ENCODE measurements around the gene SDK2. TPM values are rescaled to one million over a fixed set of nuclear protein-coding genes. Genes with fewer than 3 reads are reported as not detected.

The SDK2 gene
- total and polyA plus RNA-seq, 2 experiments from 2014 or later = 0.74 to 5.1 TPM

DNA sequence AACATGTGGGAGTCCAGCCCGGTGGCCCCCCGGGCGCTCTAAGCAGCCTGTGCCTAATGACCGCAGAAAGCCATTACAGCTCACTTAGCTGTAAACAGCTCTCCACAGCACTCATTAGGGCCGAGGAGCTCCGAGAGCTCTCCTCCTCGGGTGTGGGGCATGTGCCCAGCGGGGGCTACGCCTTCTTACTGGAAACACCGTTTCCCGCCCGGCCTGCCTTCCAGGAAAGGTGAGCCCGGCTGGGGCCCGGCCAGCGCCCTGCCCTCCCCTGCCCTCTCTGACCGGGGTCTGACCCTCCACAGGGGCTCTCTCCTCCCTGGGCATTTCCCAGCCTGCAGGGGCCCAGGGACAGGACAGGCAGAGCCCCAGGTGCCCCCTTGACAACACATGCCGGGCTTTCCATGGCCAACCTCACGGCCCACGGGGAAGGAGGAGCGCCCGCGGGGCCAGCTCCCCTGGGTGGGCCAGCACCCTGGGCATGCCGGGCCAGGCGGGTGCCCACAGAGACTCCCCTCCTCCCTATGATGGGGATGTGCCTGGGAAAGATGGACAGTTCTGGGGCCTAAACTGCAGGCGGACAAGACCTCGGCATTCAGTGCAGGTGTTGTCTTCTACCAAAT is 72.6 kb downstream of the SDK2 start:
- peaks cover 30% of the 10 kb centered on the region for H3K4me1 Mint-ChIP-seq
- no peaks in the 10 kb centered on the region for H3K27me3 ChIP-seq (ENCODE audit: insufficient read depth)
- H3K27me3 Mint-ChIP-seq (ENCODE audit: insufficient read depth, low read depth, poor library complexity) = peaks cover 13% of the 10 kb centered on the region
- H3K4me3 Mint-ChIP-seq = no peak overlapping the region
- no peaks in the 10 kb centered on the region for H3K79me2 ChIP-seq (replicated peaks; ENCODE audit: insufficient read depth)
- H3K27ac Mint-ChIP-seq = no peak overlapping the region
- H3K36me3 ChIP-seq (ENCODE audit: insufficient read depth) = no peaks in the 10 kb centered on the region
- no peaks in the 10 kb centered on the region for H3K9me2 ChIP-seq (ENCODE audit: insufficient read depth)
- H4K20me1 ChIP-seq (replicated peaks; ENCODE audit: insufficient read depth) = no peaks in the 10 kb centered on the region
- no peak overlapping the region for H3K4me3 ChIP-seq
- no peak overlapping the region for H3K4me2 ChIP-seq
- no peak overlapping the region for H2AFZ ChIP-seq
- no peak for TF ChIP-seq POLR2AphosphoS5 (IDR thresholded peaks at IDR 0.05; ENCODE audit: low read depth)
- TF ChIP-seq, protein P1, sequence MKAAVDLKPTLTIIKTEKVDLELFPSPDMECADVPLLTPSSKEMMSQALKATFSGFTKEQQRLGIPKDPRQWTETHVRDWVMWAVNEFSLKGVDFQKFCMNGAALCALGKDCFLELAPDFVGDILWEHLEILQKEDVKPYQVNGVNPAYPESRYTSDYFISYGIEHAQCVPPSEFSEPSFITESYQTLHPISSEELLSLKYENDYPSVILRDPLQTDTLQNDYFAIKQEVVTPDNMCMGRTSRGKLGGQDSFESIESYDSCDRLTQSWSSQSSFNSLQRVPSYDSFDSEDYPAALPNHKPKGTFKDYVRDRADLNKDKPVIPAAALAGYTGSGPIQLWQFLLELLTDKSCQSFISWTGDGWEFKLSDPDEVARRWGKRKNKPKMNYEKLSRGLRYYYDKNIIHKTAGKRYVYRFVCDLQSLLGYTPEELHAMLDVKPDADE (IDR thresholded peaks at IDR 0.05) = no peak
- no peak for TF ChIP-seq ZNF114 (CRISPR knock-in tag; IDR thresholded peaks at IDR 0.05)
- TF ChIP-seq NANOG (IDR thresholded peaks at IDR 0.05; ENCODE audit: borderline replicate concordance) = no peak
- TF ChIP-seq, protein P2, sequence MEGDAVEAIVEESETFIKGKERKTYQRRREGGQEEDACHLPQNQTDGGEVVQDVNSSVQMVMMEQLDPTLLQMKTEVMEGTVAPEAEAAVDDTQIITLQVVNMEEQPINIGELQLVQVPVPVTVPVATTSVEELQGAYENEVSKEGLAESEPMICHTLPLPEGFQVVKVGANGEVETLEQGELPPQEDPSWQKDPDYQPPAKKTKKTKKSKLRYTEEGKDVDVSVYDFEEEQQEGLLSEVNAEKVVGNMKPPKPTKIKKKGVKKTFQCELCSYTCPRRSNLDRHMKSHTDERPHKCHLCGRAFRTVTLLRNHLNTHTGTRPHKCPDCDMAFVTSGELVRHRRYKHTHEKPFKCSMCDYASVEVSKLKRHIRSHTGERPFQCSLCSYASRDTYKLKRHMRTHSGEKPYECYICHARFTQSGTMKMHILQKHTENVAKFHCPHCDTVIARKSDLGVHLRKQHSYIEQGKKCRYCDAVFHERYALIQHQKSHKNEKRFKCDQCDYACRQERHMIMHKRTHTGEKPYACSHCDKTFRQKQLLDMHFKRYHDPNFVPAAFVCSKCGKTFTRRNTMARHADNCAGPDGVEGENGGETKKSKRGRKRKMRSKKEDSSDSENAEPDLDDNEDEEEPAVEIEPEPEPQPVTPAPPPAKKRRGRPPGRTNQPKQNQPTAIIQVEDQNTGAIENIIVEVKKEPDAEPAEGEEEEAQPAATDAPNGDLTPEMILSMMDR (conservative IDR thresholded peaks at IDR 0.05; ENCODE audit: low read depth in 2 of 2) = no peak
- TF ChIP-seq, protein P3, sequence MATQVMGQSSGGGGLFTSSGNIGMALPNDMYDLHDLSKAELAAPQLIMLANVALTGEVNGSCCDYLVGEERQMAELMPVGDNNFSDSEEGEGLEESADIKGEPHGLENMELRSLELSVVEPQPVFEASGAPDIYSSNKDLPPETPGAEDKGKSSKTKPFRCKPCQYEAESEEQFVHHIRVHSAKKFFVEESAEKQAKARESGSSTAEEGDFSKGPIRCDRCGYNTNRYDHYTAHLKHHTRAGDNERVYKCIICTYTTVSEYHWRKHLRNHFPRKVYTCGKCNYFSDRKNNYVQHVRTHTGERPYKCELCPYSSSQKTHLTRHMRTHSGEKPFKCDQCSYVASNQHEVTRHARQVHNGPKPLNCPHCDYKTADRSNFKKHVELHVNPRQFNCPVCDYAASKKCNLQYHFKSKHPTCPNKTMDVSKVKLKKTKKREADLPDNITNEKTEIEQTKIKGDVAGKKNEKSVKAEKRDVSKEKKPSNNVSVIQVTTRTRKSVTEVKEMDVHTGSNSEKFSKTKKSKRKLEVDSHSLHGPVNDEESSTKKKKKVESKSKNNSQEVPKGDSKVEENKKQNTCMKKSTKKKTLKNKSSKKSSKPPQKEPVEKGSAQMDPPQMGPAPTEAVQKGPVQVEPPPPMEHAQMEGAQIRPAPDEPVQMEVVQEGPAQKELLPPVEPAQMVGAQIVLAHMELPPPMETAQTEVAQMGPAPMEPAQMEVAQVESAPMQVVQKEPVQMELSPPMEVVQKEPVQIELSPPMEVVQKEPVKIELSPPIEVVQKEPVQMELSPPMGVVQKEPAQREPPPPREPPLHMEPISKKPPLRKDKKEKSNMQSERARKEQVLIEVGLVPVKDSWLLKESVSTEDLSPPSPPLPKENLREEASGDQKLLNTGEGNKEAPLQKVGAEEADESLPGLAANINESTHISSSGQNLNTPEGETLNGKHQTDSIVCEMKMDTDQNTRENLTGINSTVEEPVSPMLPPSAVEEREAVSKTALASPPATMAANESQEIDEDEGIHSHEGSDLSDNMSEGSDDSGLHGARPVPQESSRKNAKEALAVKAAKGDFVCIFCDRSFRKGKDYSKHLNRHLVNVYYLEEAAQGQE (IDR thresholded peaks at IDR 0.05; ENCODE audit: unreplicated experiment) = no peak
- TF ChIP-seq JUNB (IDR thresholded peaks at IDR 0.05; ENCODE audit: unreplicated experiment) = no peak
- no peak for TF ChIP-seq EZH2phosphoT487 (IDR thresholded peaks at IDR 0.05; ENCODE audit: unreplicated experiment)
- TF ChIP-seq ZNF331 (CRISPR knock-in tag; IDR thresholded peaks at IDR 0.05; ENCODE audit: low read depth) = no peak
- TF ChIP-seq CREB1 (CRISPR knock-in tag; IDR thresholded peaks at IDR 0.05; ENCODE audit: low read depth) = no peak
- no peak for TF ChIP-seq STAT1 (IDR thresholded peaks at IDR 0.05; ENCODE audit: unreplicated experiment)
- TF ChIP-seq EZH2 (IDR thresholded peaks at IDR 0.05; ENCODE audit: low read depth, unreplicated experiment) = no peak
- TF ChIP-seq, protein P4, sequence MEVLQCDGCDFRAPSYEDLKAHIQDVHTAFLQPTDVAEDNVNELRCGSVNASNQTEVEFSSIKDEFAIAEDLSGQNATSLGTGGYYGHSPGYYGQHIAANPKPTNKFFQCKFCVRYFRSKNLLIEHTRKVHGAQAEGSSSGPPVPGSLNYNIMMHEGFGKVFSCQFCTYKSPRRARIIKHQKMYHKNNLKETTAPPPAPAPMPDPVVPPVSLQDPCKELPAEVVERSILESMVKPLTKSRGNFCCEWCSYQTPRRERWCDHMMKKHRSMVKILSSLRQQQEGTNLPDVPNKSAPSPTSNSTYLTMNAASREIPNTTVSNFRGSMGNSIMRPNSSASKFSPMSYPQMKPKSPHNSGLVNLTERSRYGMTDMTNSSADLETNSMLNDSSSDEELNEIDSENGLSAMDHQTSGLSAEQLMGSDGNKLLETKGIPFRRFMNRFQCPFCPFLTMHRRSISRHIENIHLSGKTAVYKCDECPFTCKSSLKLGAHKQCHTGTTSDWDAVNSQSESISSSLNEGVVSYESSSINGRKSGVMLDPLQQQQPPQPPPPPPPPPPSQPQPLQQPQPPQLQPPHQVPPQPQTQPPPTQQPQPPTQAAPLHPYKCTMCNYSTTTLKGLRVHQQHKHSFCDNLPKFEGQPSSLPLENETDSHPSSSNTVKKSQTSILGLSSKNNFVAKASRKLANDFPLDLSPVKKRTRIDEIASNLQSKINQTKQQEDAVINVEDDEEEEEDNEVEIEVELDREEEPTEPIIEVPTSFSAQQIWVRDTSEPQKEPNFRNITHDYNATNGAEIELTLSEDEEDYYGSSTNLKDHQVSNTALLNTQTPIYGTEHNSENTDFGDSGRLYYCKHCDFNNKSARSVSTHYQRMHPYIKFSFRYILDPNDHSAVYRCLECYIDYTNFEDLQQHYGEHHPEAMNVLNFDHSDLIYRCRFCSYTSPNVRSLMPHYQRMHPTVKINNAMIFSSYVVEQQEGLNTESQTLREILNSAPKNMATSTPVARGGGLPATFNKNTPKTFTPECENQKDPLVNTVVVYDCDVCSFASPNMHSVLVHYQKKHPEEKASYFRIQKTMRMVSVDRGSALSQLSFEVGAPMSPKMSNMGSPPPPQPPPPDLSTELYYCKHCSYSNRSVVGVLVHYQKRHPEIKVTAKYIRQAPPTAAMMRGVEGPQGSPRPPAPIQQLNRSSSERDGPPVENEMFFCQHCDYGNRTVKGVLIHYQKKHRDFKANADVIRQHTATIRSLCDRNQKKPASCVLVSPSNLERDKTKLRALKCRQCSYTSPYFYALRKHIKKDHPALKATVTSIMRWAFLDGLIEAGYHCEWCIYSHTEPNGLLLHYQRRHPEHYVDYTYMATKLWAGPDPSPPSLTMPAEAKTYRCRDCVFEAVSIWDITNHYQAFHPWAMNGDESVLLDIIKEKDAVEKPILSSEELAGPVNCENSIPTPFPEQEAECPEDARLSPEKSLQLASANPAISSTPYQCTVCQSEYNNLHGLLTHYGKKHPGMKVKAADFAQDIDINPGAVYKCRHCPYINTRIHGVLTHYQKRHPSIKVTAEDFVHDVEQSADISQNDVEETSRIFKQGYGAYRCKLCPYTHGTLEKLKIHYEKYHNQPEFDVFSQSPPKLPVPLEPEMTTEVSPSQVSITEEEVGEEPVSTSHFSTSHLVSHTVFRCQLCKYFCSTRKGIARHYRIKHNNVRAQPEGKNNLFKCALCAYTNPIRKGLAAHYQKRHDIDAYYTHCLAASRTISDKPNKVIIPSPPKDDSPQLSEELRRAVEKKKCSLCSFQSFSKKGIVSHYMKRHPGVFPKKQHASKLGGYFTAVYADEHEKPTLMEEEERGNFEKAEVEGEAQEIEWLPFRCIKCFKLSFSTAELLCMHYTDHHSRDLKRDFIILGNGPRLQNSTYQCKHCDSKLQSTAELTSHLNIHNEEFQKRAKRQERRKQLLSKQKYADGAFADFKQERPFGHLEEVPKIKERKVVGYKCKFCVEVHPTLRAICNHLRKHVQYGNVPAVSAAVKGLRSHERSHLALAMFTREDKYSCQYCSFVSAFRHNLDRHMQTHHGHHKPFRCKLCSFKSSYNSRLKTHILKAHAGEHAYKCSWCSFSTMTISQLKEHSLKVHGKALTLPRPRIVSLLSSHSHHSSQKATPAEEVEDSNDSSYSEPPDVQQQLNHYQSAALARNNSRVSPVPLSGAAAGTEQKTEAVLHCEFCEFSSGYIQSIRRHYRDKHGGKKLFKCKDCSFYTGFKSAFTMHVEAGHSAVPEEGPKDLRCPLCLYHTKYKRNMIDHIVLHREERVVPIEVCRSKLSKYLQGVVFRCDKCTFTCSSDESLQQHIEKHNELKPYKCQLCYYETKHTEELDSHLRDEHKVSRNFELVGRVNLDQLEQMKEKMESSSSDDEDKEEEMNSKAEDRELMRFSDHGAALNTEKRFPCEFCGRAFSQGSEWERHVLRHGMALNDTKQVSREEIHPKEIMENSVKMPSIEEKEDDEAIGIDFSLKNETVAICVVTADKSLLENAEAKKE (CRISPR knock-in tag; IDR thresholded peaks at IDR 0.05) = no peak
- no peak overlapping the region for H3K27ac ChIP-seq (ENCODE audit: low read depth)
- H3F3A ChIP-seq (replicated peaks; ENCODE audit: low read depth) = no peaks in the 10 kb centered on the region; the same call in 1 of the 2 replicates
- ATAC-seq = no peak; the same call in 2 of the 3 replicates
- no peak for DNase-seq (ENCODE audit: low spot score)
- peaks cover 28% of the 10 kb centered on the region for H3K4me1 ChIP-seq (ENCODE audit: insufficient read depth)
- no peaks in the 10 kb centered on the region; the same call in 2 of the 3 replicates for H3K36me3 Mint-ChIP-seq (ENCODE audit: low read depth)
- peaks cover 3% of the 10 kb centered on the region; the same call in 1 of the 3 replicates for H3K9me3 Mint-ChIP-seq
